Stimulated activated CD4-positive, alpha-beta T cell treated with anti-CD3 and anti-CD28 coated beads, Interleukin-2, amount 100 ng/mL, for 4 hours (primary cell): Measurements from ENCODE around the gene CLDN2.
"Not testable (repeated sequence)": the region's sequence is repeated elsewhere in the genome, so short reads cannot be mapped to it uniquely, and the experiment has no call there.

Experiments
- DNase-seq: peaks from one replicate; pipeline ENCODE4 v3.0.0-alpha.2; 2020; ENCODE audit warnings: low read depth

Gene CLDN2

GRCh38 chrX:106919932-106920452 lies at the start of gene CLDN2:
CLDN2 (plus strand) TSS chrX:106920402; CDS start chrX:106928229, 7,827 bp downstream.
- DNase-seq = no peak

GRCh38 chrX:106872796-106873195 lies 47.4 kb upstream of the CLDN2 start:
- DNase-seq = not testable (repeated sequence)

- no peak for DNase-seq
Measured at GRCh38 chrX:106874075-106874474, 46.1 kb upstream of the CLDN2 start.

- no peak for DNase-seq
Measured at GRCh38 chrX:106875151-106875550, 45.1 kb upstream of the CLDN2 start.

GRCh38 chrX:106889468-106889867 lies 30.7 kb upstream of the CLDN2 start:
- DNase-seq = no peak

GRCh38 chrX:106891762-106892460 lies 28.3 kb upstream of the CLDN2 start:
- DNase-seq = no peak

- DNase-seq = peak; percentile 16
Measured at GRCh38 chrX:106894392-106894909, 25.8 kb upstream of the CLDN2 start.

- no peak for DNase-seq
Measured at GRCh38 chrX:106894978-106895452, 25.2 kb upstream of the CLDN2 start.

GRCh38 chrX:106897259-106897658 lies 22.9 kb upstream of the CLDN2 start:
- no peak for DNase-seq

GRCh38 chrX:106898462-106898861 lies 21.7 kb upstream of the CLDN2 start:
- DNase-seq = no peak

- no peak for DNase-seq
Measured at GRCh38 chrX:106899276-106899675, 20.9 kb upstream of the CLDN2 start.

GRCh38 chrX:106899841-106900240 lies 20.4 kb upstream of the CLDN2 start:
- no peak for DNase-seq

GRCh38 chrX:106901341-106901740 lies 18.9 kb upstream of the CLDN2 start:
- no peak for DNase-seq

GRCh38 chrX:106901781-106902219 lies 18.4 kb upstream of the CLDN2 start:
- DNase-seq = no peak

GRCh38 chrX:106902684-106903083 lies 17.5 kb upstream of the CLDN2 start:
- DNase-seq = no peak

- no peak for DNase-seq
Measured at GRCh38 chrX:106903291-106903824, 16.8 kb upstream of the CLDN2 start, which contains the start of gene RIPPLY1. RIPPLY1 (minus strand) TSS chrX:106903341; CDS start chrX:106903287, 54 bp downstream.

GRCh38 chrX:106903856-106904528 lies 16.2 kb upstream of the CLDN2 start:
- no peak for DNase-seq

GRCh38 chrX:106905064-106905708 lies 15.0 kb upstream of the CLDN2 start:
- DNase-seq = no peak

- DNase-seq = no peak
Measured at GRCh38 chrX:106906361-106906760, 13.8 kb upstream of the CLDN2 start.

- DNase-seq = no peak
Measured at GRCh38 chrX:106912864-106913263, 7.3 kb upstream of the CLDN2 start.

- no peak for DNase-seq
Measured at GRCh38 chrX:106917830-106918500, 2.2 kb upstream of the CLDN2 start.
